Measurements from ENCODE around the gene CARM1.

The CARM1 gene

DNA sequence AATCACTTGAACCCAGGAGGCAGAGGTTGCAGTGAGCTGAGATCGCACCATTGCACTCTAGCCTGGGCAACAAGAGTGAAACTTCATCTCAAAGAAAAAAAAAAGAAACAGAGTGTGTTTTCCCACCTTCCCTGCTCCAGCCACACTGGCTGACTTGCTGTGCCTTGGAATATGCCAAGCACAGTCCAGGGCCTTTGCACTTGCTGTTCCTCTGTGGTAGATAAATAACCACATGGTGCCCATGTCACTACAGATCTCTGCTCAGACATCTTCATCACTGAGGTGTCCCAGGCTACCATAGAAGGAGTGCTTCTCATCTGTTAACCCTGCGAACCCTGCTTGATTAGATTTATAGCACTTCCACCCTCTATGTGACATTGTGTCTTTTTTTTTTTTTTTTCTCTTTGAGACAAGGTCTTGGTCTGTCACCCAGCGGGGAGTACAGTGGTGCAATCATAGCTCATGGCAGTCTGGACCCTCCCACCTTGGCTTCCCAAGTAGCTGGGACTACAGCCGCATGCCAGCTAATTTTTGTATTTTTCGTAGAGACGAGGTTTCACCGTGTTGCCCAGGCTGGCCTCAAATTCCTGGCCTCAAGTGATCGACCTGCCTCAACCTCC lies 99.9 kb downstream of the CARM1 start:
- DNase-seq (ENCODE audit: low read depth in 4 of 4, low spot score in 1 of 4): no peak

Measured in stimulated activated CD4-positive, alpha-beta T cell treated with anti-CD3 and anti-CD28 coated beads, Interleukin-1b, Interleukin-23, amount 100 ng/mL, for 24 hours (primary cell).